H9 (cell line): Measurements from ENCODE around the gene GRIN2A. TPM values are rescaled to one million over a fixed set of nuclear protein-coding genes. Genes with fewer than 3 reads are reported as not detected.

Source experiments
- DNase-seq: peaks from one replicate; pipeline ENCODE4 v3.0.0-alpha.2; 2017
- H2AFZ ChIP-seq: one replicate; pipeline ENCODE4 v1.6.1; 2013; ENCODE audit warnings: mild to moderate bottlenecking, low read length, control low read depth, moderate library complexity
- H2AK5ac ChIP-seq: 2 replicates; pipeline ENCODE4 v1.6.1; 2013; ENCODE audit warnings: low read length, control low read depth, mixed read lengths; ENCODE audit not compliant: insufficient read length
- H2BK120ac ChIP-seq: one replicate; pipeline ENCODE4 v1.6.1; 2013; ENCODE audit warnings: low read depth, mild to moderate bottlenecking, low read length, control low read depth, inconsistent platforms; ENCODE audit not compliant: poor library complexity, severe bottlenecking
- H2BK12ac ChIP-seq: 2 replicates; pipeline ENCODE4 v1.6.1; 2013; ENCODE audit warnings: low read length, control low read depth, mixed read lengths, low read depth; ENCODE audit not compliant: insufficient read length
- H2BK15ac ChIP-seq: 2 replicates; pipeline ENCODE4 v1.6.1; 2013; ENCODE audit warnings: low read depth, low read length, control low read depth
- H2BK20ac ChIP-seq: one replicate; pipeline ENCODE4 v1.6.1; 2013; ENCODE audit warnings: low read depth, mild to moderate bottlenecking, low read length, control low read depth, inconsistent platforms; ENCODE audit not compliant: poor library complexity, severe bottlenecking
- H2BK5ac ChIP-seq: 2 replicates; pipeline ENCODE4 v1.6.1; 2013; ENCODE audit warnings: low read length, control low read depth, mixed read lengths; ENCODE audit not compliant: insufficient read length
- H3K14ac ChIP-seq: 2 replicates; pipeline ENCODE4 v1.6.1; 2013; ENCODE audit warnings: low read length, control low read depth; ENCODE audit not compliant: insufficient read depth
- H3K18ac ChIP-seq: 2 replicates; pipeline ENCODE4 v1.6.1; 2013; ENCODE audit warnings: low read depth, mild to moderate bottlenecking, mixed read lengths, low read length, control low read depth; ENCODE audit not compliant: insufficient read length
- H3K23ac ChIP-seq: 2 replicates; pipeline ENCODE4 v1.6.1; 2013; ENCODE audit warnings: low read length, control low read depth, mixed read lengths, low read depth; ENCODE audit not compliant: insufficient read length
- H3K23me2 ChIP-seq: 2 replicates; pipeline ENCODE4 v1.6.1; 2013; ENCODE audit warnings: low read depth, mild to moderate bottlenecking, mixed read lengths, low read length, control low read depth; ENCODE audit not compliant: insufficient read length, poor library complexity, severe bottlenecking
- H3K27ac ChIP-seq: 2 replicates; pipeline ENCODE4 v1.5.1; 2013; ENCODE audit warnings: low read length, control low read depth, mixed read lengths, low read depth; ENCODE audit not compliant: insufficient read length
- H3K27me3 ChIP-seq: 2 replicates; pipeline ENCODE4 v1.6.1; 2013; ENCODE audit warnings: low read length, control low read depth, inconsistent platforms; ENCODE audit not compliant: insufficient read depth
- H3K4ac ChIP-seq: 2 replicates; pipeline ENCODE4 v1.6.1; 2013; ENCODE audit warnings: low read depth, mild to moderate bottlenecking, control low read depth, inconsistent platforms, low read length, moderate library complexity
- H3K4me1 ChIP-seq: 2 replicates; pipeline ENCODE4 v1.6.1; 2013; ENCODE audit warnings: low read length, control low read depth, inconsistent platforms; ENCODE audit not compliant: insufficient read depth
- H3K4me2 ChIP-seq: 2 replicates; pipeline ENCODE4 v1.6.1; 2013; ENCODE audit warnings: low read length, control low read depth, mixed read lengths; ENCODE audit not compliant: insufficient read length, insufficient read depth
- H3K56ac ChIP-seq: 2 replicates; pipeline ENCODE4 v1.6.1; 2013; ENCODE audit warnings: low read depth, mild to moderate bottlenecking, mixed read lengths, low read length, control low read depth; ENCODE audit not compliant: insufficient read length
- H3K79me1 ChIP-seq: 2 replicates; pipeline ENCODE4 v1.6.1; 2013; ENCODE audit warnings: low read depth, mild to moderate bottlenecking, moderate library complexity, low read length, control low read depth, inconsistent platforms; ENCODE audit not compliant: insufficient read depth, poor library complexity, severe bottlenecking
- H3K79me2 ChIP-seq: 2 replicates; pipeline ENCODE4 v1.6.1; 2013; ENCODE audit warnings: low read length, control low read depth, inconsistent platforms; ENCODE audit not compliant: insufficient read depth
- H3K9ac ChIP-seq: 2 replicates; pipeline ENCODE4 v1.6.1; 2013; ENCODE audit warnings: low read length, control low read depth, mixed read lengths; ENCODE audit not compliant: insufficient read length; ENCODE audit errors: extremely low read depth
- H3K9me3 ChIP-seq: one replicate; pipeline ENCODE4 v1.6.1; 2013; ENCODE audit warnings: low read depth, low read length, inconsistent platforms; ENCODE audit not compliant: control insufficient read depth
- H3T11ph ChIP-seq: one replicate; pipeline ENCODE4 v1.6.1; 2013; ENCODE audit warnings: mild to moderate bottlenecking, low read length, control low read depth, inconsistent platforms
- H4K20me1 ChIP-seq: one replicate; pipeline ENCODE4 v1.6.1; 2013; ENCODE audit not compliant: control insufficient read depth, insufficient read length, insufficient read depth
- H4K5ac ChIP-seq: 2 replicates; pipeline ENCODE4 v1.6.1; 2013; ENCODE audit warnings: low read depth, mild to moderate bottlenecking, mixed read lengths, low read length, control low read depth; ENCODE audit not compliant: insufficient read length
- H4K8ac ChIP-seq: replicated peaks from 2 replicates; pipeline ENCODE4 v1.6.1; 2013; ENCODE audit warnings: low read length, control low read depth, mixed read lengths, low read depth; ENCODE audit not compliant: insufficient read length
- H4K91ac ChIP-seq: 2 replicates; pipeline ENCODE4 v1.6.1; 2013; ENCODE audit warnings: low read depth, mild to moderate bottlenecking, moderate library complexity, mixed read lengths, low read length, control low read depth; ENCODE audit not compliant: insufficient read length
- H3K27ac Mint-ChIP-seq, 3 experiments: 2 replicates in 2 of 3; 3 replicates in 1 of 3; pipeline ENCODE4 v1.8.0; 2020 to 2021; ENCODE audit warnings: mixed read lengths in 3 of 3, mild to moderate bottlenecking in 1 of 3, moderate library complexity in 1 of 3
- H3K27me3 Mint-ChIP-seq: 2 replicates; pipeline ENCODE4 v1.8.0; 2021; ENCODE audit warnings: low read depth, mild to moderate bottlenecking, moderate library complexity, mixed read lengths
- H3K36me3 Mint-ChIP-seq, 3 experiments: 2 replicates in 2 of 3; 3 replicates in 1 of 3; pipeline ENCODE4 v1.8.0; 2020 to 2021; ENCODE audit warnings: low read depth in 3 of 3, mixed read lengths in 3 of 3; ENCODE audit not compliant: insufficient read depth in 1 of 3
- H3K4me1 Mint-ChIP-seq, 2 experiments: 2 replicates each; pipeline ENCODE4 v1.8.0; 2020; ENCODE audit warnings: mixed read lengths in 2 of 2
- H3K4me3 Mint-ChIP-seq, 2 experiments: 2 replicates in 1 of 2; 3 replicates in 1 of 2; pipeline ENCODE4 v1.8.0; 2020 to 2021; ENCODE audit warnings: mild to moderate bottlenecking in 2 of 2, mixed read lengths in 2 of 2, moderate library complexity in 1 of 2
- H3K9me3 Mint-ChIP-seq, 2 experiments: 2 replicates in 1 of 2; 3 replicates in 1 of 2; pipeline ENCODE4 v1.8.0; 2020; ENCODE audit warnings: mild to moderate bottlenecking in 2 of 2, mixed read lengths in 2 of 2, moderate library complexity in 1 of 2
- CTCF ChIP-seq: fragments of 200-600 bp; sonication (generic); conservative IDR thresholded peaks from 3 replicates; pipeline ENCODE4 v1.8.0; 2021; ENCODE audit warnings: antibody characterized with exemption, mild to moderate bottlenecking
- WGBS: extraction: QIAGEN DNeasy Blood & Tissue Kit; methylation state at CpG from one replicate; pipeline ENCODE4 v1.1.7; 2013; ENCODE audit warnings: missing lambda C conversion rate, low lambda C conversion rate, mixed read lengths; ENCODE audit not compliant: insufficient read length; ENCODE audit errors: extremely low coverage; 5-methylcytosine and 5-hydroxymethylcytosine counted together
- total RNA-seq: library from RNA; stranded (reverse); gene quantifications from 2 replicates; pipeline ENCODE4 v1.2.1, GENCODE V29; 2021

GRIN2A gene
- total RNA-seq, 1 experiment from 2014 or later = 1.5 TPM

DNA sequence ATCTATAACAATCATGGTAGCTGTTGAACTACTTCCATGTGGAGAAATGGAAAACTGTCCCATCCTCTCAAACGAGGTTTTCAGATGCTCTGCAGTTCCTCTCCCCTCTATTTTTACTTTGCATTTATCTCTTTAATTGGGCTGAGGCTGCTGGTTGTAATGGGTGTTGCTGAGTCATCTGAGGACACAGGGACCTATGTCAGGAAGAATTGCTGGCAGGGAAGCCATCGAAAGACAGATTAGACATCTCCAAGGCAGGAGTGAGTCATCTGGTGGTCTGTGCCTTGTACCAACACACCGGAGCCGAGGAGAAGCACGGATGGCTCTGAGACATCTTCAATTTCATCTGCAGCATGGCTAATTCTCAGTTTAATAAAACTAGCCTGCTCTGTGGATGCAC is 394.5 kb downstream of the GRIN2A start:
- Histone ChIP-seq H2BK20ac (no peak overlapping the region), H3K79me1 (no peaks in the 10 kb centered on the region), H3K18ac (no peak overlapping the region), H4K8ac (no peak overlapping the region), H3K23me2 (no peaks in the 10 kb centered on the region), H2AFZ (no peak overlapping the region), H3K4me2 (no peak overlapping the region), H2BK120ac (no peak overlapping the region), H2AK5ac (no peak overlapping the region), H4K5ac (no peak overlapping the region), H3K9ac (no peak overlapping the region), H3K56ac (no peak overlapping the region), H4K91ac (no peak overlapping the region), H3K9me3 (no peaks in the 10 kb centered on the region), H2BK12ac (no peak overlapping the region), H3K4ac (no peak overlapping the region), H4K20me1 (no peaks in the 10 kb centered on the region), H2BK5ac (no peak overlapping the region), H3K27me3 (no peaks in the 10 kb centered on the region), H3K27ac (no peak overlapping the region), H3K14ac (no peak overlapping the region), H3K79me2 (no peaks in the 10 kb centered on the region), H2BK15ac (no peak overlapping the region), H3K4me1 (no peaks in the 10 kb centered on the region), H3K23ac (no peak overlapping the region), H3T11ph (no peak overlapping the region)
- no peak for TF ChIP-seq CTCF
- H3K36me3 Mint-ChIP-seq = no peaks in the 10 kb centered on the region; a peak in 2 of 7 replicates
- H3K9me3 Mint-ChIP-seq = no peaks in the 10 kb centered on the region
- peaks cover 8 to 9% of the 10 kb centered on the region in 2 experiments for H3K4me1 Mint-ChIP-seq
- WGBS = no CpG with 5 or more reads among the region's 5 CpGs
- no peaks in the 10 kb centered on the region for H3K27me3 Mint-ChIP-seq
- H3K4me3 Mint-ChIP-seq = no peak overlapping the region
- no peak for DNase-seq
- no peak overlapping the region; a peak in 1 of 7 replicates for H3K27ac Mint-ChIP-seq
